Parathyroid adenoma (tissue), 2 donors: ENCODE measurements around the gene ELOVL5.

Experiments used
- H2AFZ ChIP-seq: fragments of 300-600 bp; sonication (generic); one replicate; pipeline ENCODE4 v1.7.0; 2017; ENCODE audit warnings: antibody characterized with exemption, mild to moderate bottlenecking
- H3K27ac ChIP-seq: fragments of 300-600 bp; sonication (generic); one replicate; pipeline ENCODE4 v1.7.0; 2017
- H3K27me3 ChIP-seq: fragments of 300-600 bp; sonication (generic); one replicate; pipeline ENCODE4 v1.7.0; 2017; ENCODE audit warnings: low read length; ENCODE audit not compliant: control insufficient read depth, insufficient read depth
- H3K36me3 ChIP-seq: fragments of 300-600 bp; sonication (generic); one replicate; pipeline ENCODE4 v1.7.0; 2017; ENCODE audit warnings: low read length; ENCODE audit not compliant: control insufficient read depth, insufficient read depth
- H3K4me1 ChIP-seq: fragments of 300-600 bp; sonication (generic); one replicate; pipeline ENCODE4 v1.7.0; 2017; ENCODE audit warnings: control low read depth
- H3K4me2 ChIP-seq: fragments of 300-600 bp; sonication (generic); one replicate; pipeline ENCODE4 v1.7.0; 2017; ENCODE audit warnings: low read length
- H3K4me3 ChIP-seq: fragments of 300-600 bp; sonication (generic); one replicate; pipeline ENCODE4 v1.7.0; 2017; ENCODE audit warnings: low read depth, low read length
- H3K79me2 ChIP-seq: fragments of 300-600 bp; sonication (generic); one replicate; pipeline ENCODE4 v1.7.0; 2017; ENCODE audit warnings: control low read depth
- H3K9ac ChIP-seq: fragments of 300-600 bp; sonication (generic); one replicate; pipeline ENCODE4 v1.7.0; 2017; ENCODE audit warnings: mild to moderate bottlenecking
- H3K9me3 ChIP-seq: fragments of 300-600 bp; sonication (generic); one replicate; pipeline ENCODE4 v1.7.0; 2017; ENCODE audit warnings: low read length; ENCODE audit not compliant: control insufficient read depth
- TF ChIP-seq, protein P1 (sequence below): fragments of 300-600 bp; sonication (generic); IDR thresholded peaks from one replicate; pipeline ENCODE4 v1.7.0; 2017; ENCODE audit warnings: antibody characterized with exemption, mild to moderate bottlenecking
- donor health status: primary hyperparathyroidism.

ELOVL5 gene, protein sequence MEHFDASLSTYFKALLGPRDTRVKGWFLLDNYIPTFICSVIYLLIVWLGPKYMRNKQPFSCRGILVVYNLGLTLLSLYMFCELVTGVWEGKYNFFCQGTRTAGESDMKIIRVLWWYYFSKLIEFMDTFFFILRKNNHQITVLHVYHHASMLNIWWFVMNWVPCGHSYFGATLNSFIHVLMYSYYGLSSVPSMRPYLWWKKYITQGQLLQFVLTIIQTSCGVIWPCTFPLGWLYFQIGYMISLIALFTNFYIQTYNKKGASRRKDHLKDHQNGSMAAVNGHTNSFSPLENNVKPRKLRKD

DNA sequence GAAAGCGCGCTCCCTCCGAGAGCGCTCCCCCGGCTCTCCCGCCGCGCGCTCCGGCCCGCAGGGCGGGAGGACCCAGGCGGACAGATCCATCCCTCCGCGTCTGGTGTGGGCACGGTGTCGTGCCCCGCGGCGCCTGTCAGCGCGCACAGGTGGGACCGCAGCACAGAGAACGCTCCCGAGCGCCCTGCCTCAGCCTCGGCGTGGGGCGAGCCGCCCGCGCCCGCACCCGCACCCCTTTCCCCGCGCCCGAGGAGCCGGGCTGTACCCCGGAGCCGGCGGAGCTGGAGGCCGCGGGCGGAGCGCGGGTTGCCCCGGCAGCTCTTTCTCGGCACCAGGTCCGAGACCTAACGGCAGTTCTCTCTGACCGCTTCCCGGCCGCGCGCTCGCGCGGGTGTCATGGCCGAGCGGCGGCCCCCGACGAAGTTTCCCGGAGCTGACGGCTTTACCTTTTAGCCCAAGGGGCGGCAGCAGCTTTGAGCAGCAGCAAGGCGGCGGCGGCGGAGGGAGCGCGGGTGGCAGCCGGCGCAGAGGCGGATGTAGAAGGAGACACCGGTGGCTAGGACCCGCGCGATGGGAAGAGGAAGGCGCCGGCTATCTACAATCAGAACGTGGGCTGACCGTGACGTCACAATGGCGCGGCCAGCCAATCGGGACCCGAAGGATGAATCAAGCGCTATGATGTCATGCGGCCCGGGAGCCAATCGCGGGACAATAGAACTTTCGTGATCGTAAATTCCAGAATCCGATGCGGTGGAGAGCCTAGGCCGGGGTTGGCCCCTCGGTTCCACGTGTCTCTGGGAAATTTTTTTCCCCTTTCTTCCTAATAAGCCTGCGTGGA, at the start of gene ELOVL5:
ELOVL5 (minus strand) TSS at position 580 of the 838 bp plus-strand sequence. CDS start 53,251 bp downstream, outside the sequence.
- TF ChIP-seq, protein P1, sequence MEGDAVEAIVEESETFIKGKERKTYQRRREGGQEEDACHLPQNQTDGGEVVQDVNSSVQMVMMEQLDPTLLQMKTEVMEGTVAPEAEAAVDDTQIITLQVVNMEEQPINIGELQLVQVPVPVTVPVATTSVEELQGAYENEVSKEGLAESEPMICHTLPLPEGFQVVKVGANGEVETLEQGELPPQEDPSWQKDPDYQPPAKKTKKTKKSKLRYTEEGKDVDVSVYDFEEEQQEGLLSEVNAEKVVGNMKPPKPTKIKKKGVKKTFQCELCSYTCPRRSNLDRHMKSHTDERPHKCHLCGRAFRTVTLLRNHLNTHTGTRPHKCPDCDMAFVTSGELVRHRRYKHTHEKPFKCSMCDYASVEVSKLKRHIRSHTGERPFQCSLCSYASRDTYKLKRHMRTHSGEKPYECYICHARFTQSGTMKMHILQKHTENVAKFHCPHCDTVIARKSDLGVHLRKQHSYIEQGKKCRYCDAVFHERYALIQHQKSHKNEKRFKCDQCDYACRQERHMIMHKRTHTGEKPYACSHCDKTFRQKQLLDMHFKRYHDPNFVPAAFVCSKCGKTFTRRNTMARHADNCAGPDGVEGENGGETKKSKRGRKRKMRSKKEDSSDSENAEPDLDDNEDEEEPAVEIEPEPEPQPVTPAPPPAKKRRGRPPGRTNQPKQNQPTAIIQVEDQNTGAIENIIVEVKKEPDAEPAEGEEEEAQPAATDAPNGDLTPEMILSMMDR, result no peak
- H3K4me2 ChIP-seq, result peak within 1 kb of the TSS; percentile 88
- H3K4me1 ChIP-seq, result no peaks in the 10 kb centered on the region
- peaks cover 9% of the 10 kb centered on the region for H3K79me2 ChIP-seq
- no peaks in the 10 kb centered on the region for H3K9me3 ChIP-seq
- peak within 1 kb of the TSS; percentile 85 for H3K27ac ChIP-seq
- H3K36me3 ChIP-seq, result no peaks in the 10 kb centered on the region
- H3K4me3 ChIP-seq, result peak within 1 kb of the TSS; percentile 81
- peak within 1 kb of the TSS; percentile 9 for H3K9ac ChIP-seq
- H3K27me3 ChIP-seq, result no peaks in the 10 kb centered on the region
- peak within 1 kb of the TSS; percentile 89 for H2AFZ ChIP-seq

- H3K9ac ChIP-seq, result no peak overlapping the region
- no peaks in the 10 kb centered on the region for H3K79me2 ChIP-seq
- no peak overlapping the region for H3K27ac ChIP-seq
- H3K27me3 ChIP-seq, result no peaks in the 10 kb centered on the region
- H3K9me3 ChIP-seq, result no peaks in the 10 kb centered on the region
- no peaks in the 10 kb centered on the region for H3K36me3 ChIP-seq
- H3K4me2 ChIP-seq, result no peak overlapping the region
- H3K4me1 ChIP-seq, result no peaks in the 10 kb centered on the region
- no peak overlapping the region for H3K4me3 ChIP-seq
- TF ChIP-seq, protein P1, result no peak
- H2AFZ ChIP-seq, result no peak overlapping the region
These were observed 48.5 kb upstream of the ELOVL5 start for GRCh38 chr6:53397283-53397682.

DNA sequence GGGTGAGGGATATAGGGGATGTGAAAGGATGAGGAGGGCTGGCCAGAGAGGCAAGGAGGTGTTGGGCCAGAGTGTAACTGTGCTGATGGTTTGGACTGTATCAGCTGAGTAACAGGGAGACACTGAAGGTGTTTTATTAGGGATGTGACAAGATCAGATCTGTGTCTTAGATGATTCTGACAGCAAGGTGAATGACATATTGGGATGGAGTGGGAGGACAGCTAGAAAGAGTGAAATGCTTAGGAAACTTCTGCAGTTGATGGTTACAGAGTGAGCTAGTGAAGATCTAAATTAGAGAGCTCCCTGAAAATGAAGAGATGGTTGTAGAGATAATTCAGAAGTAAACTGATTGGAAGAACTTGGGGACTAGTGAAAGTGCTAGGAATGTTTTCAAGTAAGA, 47.2 kb upstream of the ELOVL5 start:
- Histone ChIP-seq H3K36me3 (no peaks in the 10 kb centered on the region), H3K9ac (no peak overlapping the region), H3K4me2 (no peak overlapping the region), H3K4me1 (no peaks in the 10 kb centered on the region), H3K27ac (no peak overlapping the region), H3K79me2 (no peaks in the 10 kb centered on the region), H3K27me3 (no peaks in the 10 kb centered on the region), H3K4me3 (no peak overlapping the region), H2AFZ (no peak overlapping the region), H3K9me3 (no peaks in the 10 kb centered on the region)
- TF ChIP-seq, protein P1, result no peak

- Histone ChIP-seq H3K4me2 (no peak overlapping the region), H2AFZ (no peak overlapping the region), H3K9me3 (no peaks in the 10 kb centered on the region), H3K27me3 (no peaks in the 10 kb centered on the region), H3K4me3 (no peak overlapping the region), H3K4me1 (no peaks in the 10 kb centered on the region), H3K9ac (no peak overlapping the region), H3K27ac (no peak overlapping the region), H3K79me2 (no peaks in the 10 kb centered on the region), H3K36me3 (no peaks in the 10 kb centered on the region)
- TF ChIP-seq, protein P1, result no peak
These were observed 46.0 kb upstream of the ELOVL5 start for GRCh38 chr6:53394704-53395103.
